ENCODE measurements around the gene UGT1A8.
"Not testable (repeated sequence)": the region's sequence is repeated elsewhere in the genome, so short reads cannot be mapped to it uniquely, and the experiment has no call there.

Gene UGT1A8

DNA sequence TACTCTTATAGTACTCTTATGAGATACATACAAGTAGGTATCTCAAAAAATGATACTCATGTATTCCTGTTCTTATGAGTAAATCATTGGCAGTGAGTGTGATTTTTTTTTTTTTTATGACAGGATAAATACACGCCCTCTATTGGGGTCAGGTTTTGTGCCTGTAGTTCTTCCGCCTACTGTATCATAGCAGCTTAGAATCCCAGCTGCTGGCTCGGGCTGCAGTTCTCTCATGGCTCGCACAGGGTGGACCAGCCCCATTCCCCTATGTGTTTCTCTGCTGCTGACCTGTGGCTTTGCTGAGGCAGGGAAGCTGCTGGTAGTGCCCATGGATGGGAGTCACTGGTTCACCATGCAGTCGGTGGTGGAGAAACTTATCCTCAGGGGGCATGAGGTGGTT is at the start of gene UGT1A8:
Gene UGT1A8, plus strand, starts transcription at position 158 of the 400 bp plus-strand sequence. Its CDS starts 75 bp downstream, at position 233.
- DNase-seq (ENCODE audit: low read depth): not testable (repeated sequence)

DNA sequence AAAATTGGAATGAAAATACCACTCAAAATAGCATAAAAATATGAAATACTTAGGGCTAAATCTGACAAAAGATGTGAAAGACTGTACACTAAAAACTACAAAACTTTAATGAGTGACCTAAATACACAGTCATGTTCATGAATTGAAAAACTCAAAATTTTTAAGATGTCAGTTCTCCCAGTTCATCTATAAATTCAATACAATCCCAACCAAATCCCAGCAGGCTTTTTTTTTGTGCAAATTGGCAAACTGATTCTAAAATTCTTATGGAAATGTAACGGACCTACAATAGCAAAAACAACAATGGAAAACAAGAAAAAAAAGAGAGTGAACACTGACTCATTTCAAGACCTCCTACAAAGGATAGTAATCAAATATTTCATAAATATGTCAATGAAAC is 46.4 kb upstream of the UGT1A8 start:
- no peak for DNase-seq (ENCODE audit: low read depth)

DNA sequence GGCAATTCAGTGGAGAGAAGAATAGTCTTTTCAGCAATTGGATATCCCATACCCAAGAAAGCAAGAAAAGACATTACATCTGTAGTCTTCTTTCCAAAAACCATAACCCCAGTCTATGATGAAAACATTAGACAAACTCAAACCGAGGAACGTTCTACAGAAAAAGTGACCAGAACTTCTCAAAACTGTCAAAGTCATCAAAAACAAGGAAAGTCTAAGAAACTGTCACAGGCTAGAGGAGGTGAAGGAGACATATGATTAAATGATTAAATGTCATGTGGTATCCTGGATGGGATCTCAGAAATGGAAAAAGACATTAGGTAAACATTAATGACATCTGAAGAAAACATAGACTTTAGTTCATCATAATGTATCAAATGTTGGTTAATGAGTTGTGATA is 46.0 kb upstream of the UGT1A8 start:
- DNase-seq (ENCODE audit: low read depth): no peak

DNA sequence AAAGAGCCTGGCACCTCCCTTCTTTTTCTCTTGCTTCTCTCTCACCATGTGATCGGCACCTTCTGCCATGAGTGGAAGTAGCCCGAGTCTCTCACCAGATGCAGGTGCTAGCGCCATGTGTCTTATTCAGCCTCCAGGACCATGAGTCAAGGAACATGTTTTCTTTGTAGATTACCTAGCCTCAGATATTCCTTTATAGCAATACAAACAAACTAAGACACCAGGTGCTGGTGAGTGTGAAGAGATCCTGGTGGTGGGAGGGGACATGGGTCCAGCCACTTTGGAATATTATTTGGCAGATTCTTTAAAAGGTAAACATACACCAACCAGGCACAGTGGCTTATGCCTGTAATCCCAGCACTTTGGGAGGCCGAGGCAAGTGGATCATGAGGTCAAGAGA is 45.0 kb upstream of the UGT1A8 start:
- no peak for DNase-seq (ENCODE audit: low read depth)

DNA sequence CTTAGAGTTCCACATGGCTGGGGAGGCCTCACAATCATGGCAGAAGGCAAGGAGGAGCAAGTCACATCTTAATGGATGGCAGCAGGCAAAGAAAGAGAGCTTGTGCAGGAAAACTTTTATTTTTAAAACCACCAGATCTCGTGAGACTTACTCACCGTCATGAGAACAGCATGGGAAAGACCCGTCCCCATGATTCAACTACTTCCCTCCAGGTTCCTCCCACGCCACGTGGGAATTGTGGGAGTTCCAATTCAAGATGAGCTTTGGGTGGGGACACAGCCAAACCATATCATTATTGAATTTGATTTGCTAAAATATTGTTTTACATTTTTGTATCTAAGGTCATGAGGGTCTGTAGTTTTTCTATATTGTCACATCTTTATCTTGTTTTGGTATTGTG is 40.1 kb upstream of the UGT1A8 start:
- DNase-seq (ENCODE audit: low read depth): not testable (repeated sequence)

DNA sequence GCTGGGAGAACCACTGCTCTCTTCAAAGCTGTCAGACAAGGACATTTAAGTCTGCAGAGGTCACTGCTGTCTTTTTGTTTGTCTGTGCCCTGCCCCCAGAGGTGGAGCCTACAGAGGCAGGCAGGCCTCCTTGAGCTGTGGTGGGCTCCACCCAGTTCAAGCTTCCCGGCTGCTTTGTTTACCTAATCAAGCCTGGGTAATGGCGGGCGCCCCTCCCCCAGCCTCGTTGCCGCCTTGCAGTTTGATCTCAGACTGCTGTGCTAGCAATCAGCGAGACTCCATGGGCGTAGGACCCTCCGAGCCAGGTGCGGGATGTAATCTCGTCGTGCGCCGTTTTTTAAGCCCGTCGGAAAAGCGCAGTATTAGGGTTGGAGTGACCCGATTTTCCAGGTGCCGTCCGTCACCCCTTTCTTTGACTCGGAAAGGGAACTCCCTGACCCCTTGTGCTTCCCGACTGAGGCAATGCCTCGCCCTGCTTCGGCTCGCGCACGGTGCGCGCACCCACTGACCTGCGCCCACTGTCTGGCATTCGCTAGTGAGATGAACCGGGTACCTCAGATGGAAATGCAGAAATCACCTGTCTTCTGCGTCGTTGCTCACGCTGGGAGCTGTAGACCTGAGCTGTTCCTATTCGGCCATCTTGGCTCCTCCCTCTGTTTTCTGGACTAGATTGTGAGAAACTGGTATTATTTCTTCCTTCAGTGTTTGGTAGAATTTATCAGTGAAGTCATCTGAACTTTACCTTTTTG is 34.0 kb upstream of the UGT1A8 start:
- DNase-seq (ENCODE audit: low read depth): not testable (repeated sequence)

DNA sequence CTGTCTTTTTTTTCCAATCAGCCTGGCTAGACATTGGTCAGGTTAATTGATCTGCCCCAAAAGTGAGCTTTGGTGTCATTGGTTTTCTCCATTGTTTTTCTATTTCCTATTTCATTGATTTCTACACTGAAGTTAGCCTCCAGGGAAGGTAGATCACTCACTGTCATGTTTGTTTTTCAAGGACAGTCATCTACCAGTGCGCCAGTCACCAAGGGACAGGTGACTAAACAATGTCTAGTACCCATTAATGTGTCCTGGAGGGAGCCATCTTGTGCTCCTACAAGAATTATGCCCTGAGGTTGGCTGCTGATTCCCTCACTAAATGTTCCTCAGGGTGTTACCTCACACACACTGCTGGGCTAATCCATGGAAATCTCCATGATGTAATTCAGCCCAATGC is 33.2 kb upstream of the UGT1A8 start:
- DNase-seq (ENCODE audit: low read depth): no peak

DNA sequence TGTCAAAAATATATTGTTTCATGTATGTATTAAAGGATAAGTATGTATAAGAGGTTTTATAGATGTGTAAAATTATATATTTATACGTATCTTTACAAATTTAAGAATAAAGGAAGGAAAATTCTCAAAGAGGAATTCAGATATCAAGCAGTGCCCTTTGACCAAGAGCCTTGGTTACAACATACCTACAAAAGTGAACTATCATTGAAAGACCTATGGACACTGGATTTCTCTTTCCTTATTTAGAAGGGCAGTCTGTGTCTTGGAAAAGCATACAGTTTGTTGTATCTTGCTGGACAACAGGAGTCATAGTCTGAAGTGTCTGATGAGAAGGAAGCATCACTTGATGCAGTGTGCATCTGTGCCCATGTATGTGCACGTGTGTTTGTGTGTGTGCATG is 29.0 kb upstream of the UGT1A8 start:
- no peak for DNase-seq (ENCODE audit: low read depth)

DNA sequence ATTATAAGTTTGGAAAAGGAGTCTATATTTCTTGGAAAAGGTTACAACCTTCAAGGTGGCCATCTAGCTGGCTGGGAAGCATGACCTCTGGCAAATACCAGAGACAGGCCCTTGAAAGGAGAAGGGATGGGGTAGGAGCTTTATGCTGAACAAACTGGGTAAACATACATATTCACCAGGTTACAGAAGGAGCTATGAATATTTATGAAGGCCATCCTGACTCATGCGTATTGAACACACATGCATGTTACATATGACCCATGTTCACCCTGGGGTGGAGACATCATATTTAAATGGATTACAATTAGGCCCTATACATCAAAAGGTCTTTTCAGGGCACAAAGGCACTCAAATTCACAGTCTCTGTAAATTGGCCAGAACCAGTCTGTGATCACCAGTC is 24.7 kb upstream of the UGT1A8 start:
- not testable (repeated sequence) for DNase-seq (ENCODE audit: low read depth)

DNA sequence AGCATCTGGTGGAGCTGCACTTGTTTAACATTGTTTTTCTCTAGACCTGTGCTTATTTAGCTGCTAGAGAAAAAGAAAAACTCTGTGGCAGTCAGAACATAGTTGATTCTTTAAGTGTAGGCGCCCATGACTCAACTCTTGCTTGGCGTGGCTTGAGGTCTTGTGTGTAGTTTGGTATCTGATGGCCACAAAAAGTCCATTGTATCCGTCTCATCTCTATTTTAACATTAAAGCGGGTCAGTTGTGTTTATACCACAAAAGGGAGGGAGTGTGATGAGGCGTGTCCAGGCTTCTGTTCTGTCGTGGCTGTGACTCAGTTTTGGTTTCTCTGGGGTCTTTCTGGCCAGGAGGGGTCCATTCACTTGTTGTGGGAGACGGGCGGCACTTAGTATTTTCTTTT is 24.2 kb upstream of the UGT1A8 start:
- DNase-seq (ENCODE audit: low read depth): no peak

DNA sequence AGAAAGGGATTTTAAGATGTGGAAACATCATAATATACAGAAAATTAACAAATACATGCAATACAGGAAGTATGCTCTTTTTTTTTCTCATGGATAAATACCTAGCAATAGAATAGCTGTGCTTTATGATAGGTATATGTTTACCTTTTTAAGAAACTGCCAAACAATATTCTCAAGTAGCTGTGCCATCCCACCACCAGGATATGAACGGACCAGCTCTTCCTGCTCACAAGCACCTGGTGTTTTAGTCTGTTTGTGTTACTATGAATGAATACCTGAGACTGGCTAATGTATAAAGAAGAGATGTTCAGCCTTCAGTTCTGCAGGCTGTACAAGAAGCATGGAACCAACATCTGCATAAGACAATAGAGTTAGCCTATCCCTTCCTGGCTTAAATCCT is 19.9 kb upstream of the UGT1A8 start:
- DNase-seq (ENCODE audit: low read depth): no peak

DNA sequence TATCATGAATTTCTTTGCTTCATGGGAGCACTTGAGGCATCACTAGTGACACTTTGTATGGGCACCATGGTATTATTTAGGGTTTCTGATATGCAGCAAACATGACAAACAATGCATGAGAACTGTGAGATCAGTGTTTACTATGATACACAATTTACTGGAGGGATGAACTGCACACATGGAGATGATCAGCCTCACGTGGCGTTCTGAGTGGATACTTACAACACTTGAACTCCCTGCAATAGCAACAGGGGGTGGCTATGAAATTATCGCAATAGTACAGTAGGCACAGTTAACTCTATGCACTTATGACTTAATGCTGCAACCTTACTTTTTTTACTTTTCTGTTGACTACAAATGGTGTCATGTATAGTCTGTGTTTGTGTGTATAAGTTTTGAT is 18.5 kb upstream of the UGT1A8 start:
- no peak for DNase-seq (ENCODE audit: low read depth)

DNA sequence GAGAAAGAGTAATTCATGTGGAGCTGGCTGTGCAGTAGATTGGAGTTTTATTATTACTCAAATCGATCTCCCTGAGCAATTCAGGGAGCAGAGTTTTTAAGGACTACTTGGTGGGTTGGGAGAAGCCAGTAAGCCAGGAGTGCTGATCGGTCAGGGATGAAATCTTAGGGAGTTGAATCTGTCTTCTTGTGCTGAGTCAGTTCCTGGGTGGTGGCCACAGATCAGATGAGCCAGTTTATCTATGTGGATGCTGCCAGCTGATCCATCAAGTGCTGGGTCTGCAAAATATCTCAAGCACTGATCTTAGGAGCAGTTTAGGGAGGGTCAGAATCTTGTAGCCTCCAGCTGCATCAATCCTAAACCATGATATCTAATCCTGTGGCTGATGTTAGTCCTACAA is 17.0 kb upstream of the UGT1A8 start:
- DNase-seq (ENCODE audit: low read depth): peak; percentile 8

DNA sequence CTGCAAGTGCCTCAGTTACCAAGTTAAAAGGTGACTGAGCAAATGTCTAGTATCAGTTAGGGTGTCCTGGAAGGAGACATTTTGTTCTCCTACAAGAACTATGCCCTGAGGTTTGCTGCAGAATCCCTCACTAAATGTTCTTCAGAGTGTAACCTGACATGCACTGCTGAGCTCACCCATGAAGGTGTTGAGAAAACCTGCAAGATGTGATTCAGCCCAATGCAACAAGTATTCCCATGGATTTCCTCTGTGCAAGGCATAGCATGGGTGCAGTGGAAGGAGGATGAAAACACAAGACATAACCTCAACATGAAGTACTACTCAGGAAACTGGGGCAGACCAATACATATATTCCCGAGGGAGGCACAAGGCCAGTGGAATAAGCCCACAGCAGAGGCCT is 15.4 kb upstream of the UGT1A8 start:
- no peak for DNase-seq (ENCODE audit: low read depth)

DNA sequence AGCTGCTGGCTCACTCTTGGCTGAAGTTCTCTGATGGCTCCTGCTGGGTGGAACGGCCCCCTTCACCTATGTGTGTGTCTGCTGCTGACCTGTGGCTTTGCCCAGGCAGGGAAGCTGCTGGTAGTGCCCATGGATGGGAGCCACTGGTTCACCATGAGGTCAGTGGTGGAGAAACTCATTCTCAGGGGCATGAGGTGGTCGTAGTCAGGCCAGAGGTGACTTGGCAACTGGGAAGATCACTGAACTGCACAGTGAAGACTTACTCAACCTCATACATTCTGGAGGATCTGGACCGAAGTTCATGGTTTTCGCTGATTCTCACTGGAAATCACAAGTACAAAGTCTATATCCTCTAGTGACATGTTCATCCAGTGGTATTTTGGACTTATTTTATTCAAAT is 13.9 kb upstream of the UGT1A8 start:
- no peak for DNase-seq (ENCODE audit: low read depth)

DNA sequence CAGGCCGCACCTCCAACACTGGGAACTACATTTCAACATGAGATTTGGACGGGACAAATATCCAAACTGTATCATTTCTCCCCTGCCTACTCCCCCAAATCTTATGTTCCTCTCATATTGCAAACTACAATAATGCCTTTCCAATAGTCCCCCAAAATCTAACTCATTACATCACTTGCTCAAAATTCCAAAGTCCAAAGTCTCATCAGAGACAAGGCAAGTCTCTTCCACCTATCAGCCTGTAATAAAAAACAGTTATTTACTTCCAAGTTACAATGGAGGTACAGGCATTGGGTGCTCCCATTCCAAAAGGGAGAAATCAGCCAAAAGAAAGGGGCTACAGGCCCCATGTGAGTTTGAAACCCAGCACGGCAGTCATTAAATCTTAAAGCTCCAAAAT is 12.6 kb upstream of the UGT1A8 start:
- no peak for DNase-seq (ENCODE audit: low read depth)

DNA sequence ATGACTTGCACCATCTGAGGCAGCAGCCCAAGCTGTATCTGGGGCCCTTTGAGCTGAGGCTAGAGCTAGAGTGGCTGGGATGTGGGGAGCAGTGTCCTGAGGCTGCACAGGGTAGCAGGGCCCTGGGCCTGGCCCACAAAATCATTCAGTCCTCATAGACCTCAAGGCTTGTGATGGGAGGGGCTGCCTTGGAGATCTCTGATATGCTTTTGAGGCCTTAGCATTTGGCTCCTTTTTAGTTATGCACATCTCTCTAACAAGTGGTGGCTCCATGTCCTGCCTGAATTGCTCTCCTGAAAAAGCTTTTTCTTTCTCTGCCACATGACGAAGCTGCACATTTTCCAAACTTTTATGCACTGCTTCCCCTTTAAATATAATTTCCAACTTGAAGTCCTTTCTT is 11.8 kb upstream of the UGT1A8 start:
- DNase-seq (ENCODE audit: low read depth): no peak

DNA sequence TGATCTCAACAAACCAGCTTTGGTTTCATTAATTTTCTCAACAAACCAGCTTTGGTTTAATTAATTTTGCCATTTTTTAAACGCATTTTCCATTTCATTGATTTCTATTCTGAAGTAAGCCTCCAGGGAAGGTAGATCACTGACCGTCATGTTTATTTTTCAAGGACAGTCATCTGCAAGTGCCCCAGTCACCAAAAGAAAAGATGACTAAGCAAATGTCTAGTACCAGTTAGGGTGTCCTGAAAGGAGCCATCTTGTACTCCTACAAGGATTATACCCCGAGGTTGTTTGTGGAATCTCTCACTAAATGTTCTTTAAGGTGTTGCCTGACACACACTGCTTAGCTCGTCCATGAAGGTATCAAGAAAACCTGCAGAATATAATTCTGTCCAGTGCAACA is 6.1 kb upstream of the UGT1A8 start:
- DNase-seq (ENCODE audit: low read depth): no peak

DNA sequence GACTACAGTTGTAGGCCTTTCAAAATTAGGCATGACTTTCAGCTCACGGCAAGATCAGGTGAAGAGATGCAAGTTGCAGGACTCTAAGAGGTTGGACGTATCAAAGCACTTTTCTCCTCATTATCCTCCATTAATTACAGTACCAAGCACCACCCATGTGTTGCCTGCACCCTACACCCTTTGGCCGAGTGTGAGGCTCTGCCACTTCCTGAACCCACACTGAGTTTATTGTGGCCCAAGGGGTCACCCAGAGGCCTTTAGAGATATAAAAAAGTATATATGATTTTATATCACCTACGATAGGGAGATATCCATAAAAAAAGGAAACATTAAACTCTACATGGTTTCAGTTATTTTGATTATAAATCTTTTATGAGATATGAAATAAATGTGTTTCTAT is 2.8 kb downstream of the UGT1A8 start:
- DNase-seq (ENCODE audit: low read depth): no peak

DNA sequence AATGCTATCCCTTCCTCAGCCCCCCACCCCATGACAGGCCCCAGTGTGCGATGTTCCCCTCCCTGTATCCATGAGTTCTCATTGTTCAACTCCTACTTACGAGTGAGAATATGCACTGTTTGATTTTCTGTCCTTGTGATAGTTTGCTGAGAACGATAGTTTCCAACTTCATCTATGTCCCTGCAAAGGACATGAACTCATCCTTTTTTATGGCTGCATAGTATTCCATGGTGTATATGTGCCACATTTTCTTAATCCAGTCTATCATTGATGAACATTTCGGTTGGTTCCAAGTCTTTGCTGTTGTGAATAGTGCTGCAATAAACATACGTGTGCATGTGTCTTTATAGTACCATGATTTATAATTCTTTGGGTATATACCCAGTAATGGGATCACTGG is 4.4 kb downstream of the UGT1A8 start:
- not testable (repeated sequence) for DNase-seq (ENCODE audit: low read depth)

DNA sequence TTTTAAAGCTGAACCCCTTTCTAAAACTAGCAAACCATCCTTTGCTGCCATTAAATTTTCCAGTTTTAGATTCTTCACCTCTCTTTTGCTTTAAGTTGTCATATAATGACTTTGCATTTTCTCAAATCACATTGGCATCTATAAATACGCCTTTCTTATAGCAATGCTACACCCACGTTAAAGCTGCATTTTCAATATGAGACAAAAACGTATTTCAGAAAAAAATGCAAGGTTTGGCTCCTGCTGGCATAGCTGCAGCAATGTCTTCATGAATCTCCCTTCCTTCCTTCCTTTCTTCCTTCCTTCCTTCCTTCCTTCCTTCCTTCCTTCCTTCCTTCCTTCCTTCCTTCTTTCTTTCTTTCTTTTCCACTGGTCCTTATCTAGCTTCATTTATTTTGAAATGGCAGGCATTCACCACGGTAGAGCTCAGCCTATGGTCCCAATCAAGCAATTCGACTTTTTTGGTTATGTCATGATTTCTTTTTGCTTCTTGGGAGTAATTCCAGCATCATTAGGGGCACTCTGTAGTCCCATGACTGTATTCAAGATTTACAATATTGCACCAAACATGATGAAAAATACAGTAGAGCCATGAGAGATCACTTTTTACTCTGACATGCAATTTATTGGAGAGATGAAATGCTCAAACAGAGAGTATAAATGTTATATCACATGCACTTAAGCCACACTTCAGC is 10.0 kb downstream of the UGT1A8 start:
- DNase-seq (ENCODE audit: low read depth): no peak

DNA sequence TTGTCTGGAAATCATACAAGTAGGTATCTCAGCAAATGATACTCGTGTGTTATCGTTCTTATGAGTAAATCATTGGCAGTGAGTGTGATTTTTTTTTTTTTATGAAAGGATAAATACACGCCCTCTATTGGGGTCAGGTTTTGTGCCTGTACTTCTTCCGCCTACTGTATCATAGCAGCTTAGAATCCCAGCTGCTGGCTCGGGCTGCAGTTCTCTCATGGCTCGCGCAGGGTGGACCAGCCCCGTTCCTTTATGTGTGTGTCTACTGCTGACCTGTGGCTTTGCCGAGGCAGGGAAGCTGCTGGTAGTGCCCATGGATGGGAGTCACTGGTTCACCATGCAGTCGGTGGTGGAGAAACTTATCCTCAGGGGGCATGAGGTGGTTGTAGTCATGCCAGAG is 18.9 kb downstream of the UGT1A8 start, which contains the start of gene UGT1A10:
Gene UGT1A10, plus strand, starts transcription at position 143 of the 400 bp plus-strand sequence. Its CDS starts 75 bp downstream, at position 218.
- not testable (repeated sequence) for DNase-seq (ENCODE audit: low read depth)

DNA sequence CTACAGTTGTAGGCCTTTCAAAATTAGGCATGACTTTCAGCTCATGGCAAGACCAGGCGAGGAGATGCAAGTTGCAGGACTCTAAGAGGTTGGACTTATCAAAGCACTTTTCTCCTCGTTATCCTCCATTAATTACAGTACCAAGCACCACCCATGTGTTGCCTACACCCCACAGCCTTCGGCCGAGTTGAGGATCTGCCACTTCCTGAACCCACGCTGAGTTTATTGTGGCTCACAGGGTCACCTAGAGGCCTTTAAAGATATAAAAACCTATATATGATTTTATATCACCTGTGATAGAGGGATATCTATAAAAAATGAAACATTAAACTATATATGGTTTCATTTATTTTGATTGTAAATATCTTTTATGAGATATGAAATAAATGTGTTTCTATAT is 21.4 kb downstream of the UGT1A8 start:
- no peak for DNase-seq (ENCODE audit: low read depth)

DNA sequence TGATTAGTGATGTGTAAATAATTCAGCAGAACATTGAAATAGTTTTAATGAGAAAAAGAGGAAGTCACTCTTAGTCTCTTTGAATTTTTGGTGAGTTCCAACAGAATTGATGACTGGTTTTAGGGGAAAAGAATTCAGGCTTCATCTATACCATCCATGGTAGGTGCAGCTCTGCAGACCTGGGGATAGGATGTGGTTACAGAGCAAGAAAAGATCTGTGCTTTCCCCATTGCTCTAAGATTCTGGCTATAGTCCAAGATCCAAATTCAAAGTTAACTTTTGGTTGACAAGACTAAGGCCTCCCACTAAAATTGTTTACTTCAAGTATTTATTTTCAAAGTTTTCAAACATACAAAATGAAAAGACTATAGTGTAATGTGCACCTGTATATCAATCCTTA is 22.4 kb downstream of the UGT1A8 start:
- DNase-seq (ENCODE audit: low read depth): no peak

All from iris pigment epithelial cell (primary cell).